ENCODE data around the gene MCEE.

Gene MCEE

GRCh38 chr2:71064754-71065621 is 65.0 kb downstream of the MCEE start:
- H3K36me3 ChIP-seq (ENCODE audit: insufficient read depth): no peaks in the 10 kb centered on the region
- no peaks in the 10 kb centered on the region for H4K20me1 ChIP-seq (ENCODE audit: insufficient read depth)
- H3K4me3 ChIP-seq (IDR thresholded peaks at IDR 0.05; ENCODE audit: insufficient read depth, low read depth, low read length): no peak overlapping the region
- H3K4me2 ChIP-seq: peak overlapping the region; percentile 75
- H2AFZ ChIP-seq (ENCODE audit: low read depth): peak overlapping the region; percentile 82
- H3K27me3 ChIP-seq (ENCODE audit: insufficient read depth, low read depth): no peaks in the 10 kb centered on the region
- H3K79me2 ChIP-seq (ENCODE audit: insufficient read depth, low read depth): peaks cover 8% of the 10 kb centered on the region; the same call in 1 of the 2 replicates
- peak overlapping the region; percentile 67 for H3K27ac ChIP-seq
- H3K9ac ChIP-seq: peak overlapping the region; percentile 12; the same call in 1 of the 2 replicates
- TF ChIP-seq CTCF (conservative IDR thresholded peaks at IDR 0.05; ENCODE audit: low read depth, low read length): no peak; the same call in 1 of the 2 replicates
- H3K4me1 ChIP-seq (ENCODE audit: low read depth, poor library complexity, severe bottlenecking): peaks cover 45% of the 10 kb centered on the region

- Histone ChIP-seq H3K27ac (peak overlapping the region; percentile 67), H3K9ac (no peak overlapping the region; the same call in 1 of the 2 replicates), H2AFZ (ENCODE audit: low read depth) (peak overlapping the region; percentile 82; the same call in 1 of the 2 replicates), H3K27me3 (ENCODE audit: insufficient read depth, low read depth) (no peaks in the 10 kb centered on the region), H3K4me3 (IDR thresholded peaks at IDR 0.05; ENCODE audit: insufficient read depth, low read depth, low read length) (no peak overlapping the region), H4K20me1 (ENCODE audit: insufficient read depth) (no peaks in the 10 kb centered on the region), H3K4me1 (ENCODE audit: low read depth, poor library complexity, severe bottlenecking) (peaks cover 40% of the 10 kb centered on the region), H3K4me2 (peak overlapping the region; percentile 75; the same call in 1 of the 2 replicates), H3K79me2 (ENCODE audit: insufficient read depth, low read depth) (peaks cover 1% of the 10 kb centered on the region; the same call in 1 of the 2 replicates), H3K36me3 (ENCODE audit: insufficient read depth) (no peaks in the 10 kb centered on the region)
- TF ChIP-seq CTCF (conservative IDR thresholded peaks at IDR 0.05; ENCODE audit: low read depth, low read length): no peak
Measured at GRCh38 chr2:71064110-71064611, 65.9 kb downstream of the MCEE start.

GRCh38 chr2:71063216-71063615 is 66.8 kb downstream of the MCEE start:
- H3K79me2 ChIP-seq (ENCODE audit: insufficient read depth, low read depth): no peaks in the 10 kb centered on the region
- H3K4me1 ChIP-seq (ENCODE audit: low read depth, poor library complexity, severe bottlenecking): peaks cover 38% of the 10 kb centered on the region
- no peaks in the 10 kb centered on the region for H4K20me1 ChIP-seq (ENCODE audit: insufficient read depth)
- no peak for TF ChIP-seq CTCF (conservative IDR thresholded peaks at IDR 0.05; ENCODE audit: low read depth, low read length)
- H3K27ac ChIP-seq: no peak overlapping the region
- H3K27me3 ChIP-seq (ENCODE audit: insufficient read depth, low read depth): no peaks in the 10 kb centered on the region
- no peaks in the 10 kb centered on the region for H3K36me3 ChIP-seq (ENCODE audit: insufficient read depth)
- H3K4me3 ChIP-seq (IDR thresholded peaks at IDR 0.05; ENCODE audit: insufficient read depth, low read depth, low read length): no peak overlapping the region
- no peak overlapping the region for H2AFZ ChIP-seq (ENCODE audit: low read depth)
- no peak overlapping the region for H3K4me2 ChIP-seq
- no peak overlapping the region for H3K9ac ChIP-seq

GRCh38 chr2:71060871-71061270 is 69.2 kb downstream of the MCEE start:
- H3K4me3 ChIP-seq (IDR thresholded peaks at IDR 0.05; ENCODE audit: insufficient read depth, low read depth, low read length): no peak overlapping the region

More at GRCh38 chr2:71060871-71061270, 69.2 kb downstream of the MCEE start:
- peaks cover 28% of the 10 kb centered on the region for H3K4me1 ChIP-seq (ENCODE audit: low read depth, poor library complexity, severe bottlenecking)
- H3K27ac ChIP-seq: no peak overlapping the region
- no peaks in the 10 kb centered on the region for H3K79me2 ChIP-seq (ENCODE audit: insufficient read depth, low read depth)
- no peaks in the 10 kb centered on the region for H3K27me3 ChIP-seq (ENCODE audit: insufficient read depth, low read depth)
- H3K36me3 ChIP-seq (ENCODE audit: insufficient read depth): no peaks in the 10 kb centered on the region
- no peak overlapping the region for H3K9ac ChIP-seq
- no peak for TF ChIP-seq CTCF (conservative IDR thresholded peaks at IDR 0.05; ENCODE audit: low read depth, low read length)
- no peaks in the 10 kb centered on the region for H4K20me1 ChIP-seq (ENCODE audit: insufficient read depth)
- H2AFZ ChIP-seq (ENCODE audit: low read depth): no peak overlapping the region
- H3K4me2 ChIP-seq: no peak overlapping the region
